GM23338 (cell line): Measurements from ENCODE around the gene LCN6.

Experiments used
- CREB1 ChIP-seq: fragments of 250-450 bp; sonication (Bioruptor Pico); IDR thresholded peaks from 2 replicates; pipeline ENCODE4 v1.5.0; 2020; ENCODE audit warnings: low read depth, mild to moderate bottlenecking, moderate library complexity
- CTCF ChIP-seq, 2 experiments: fragments of 200-600 bp in 1 of 2; sonication (generic) in 1 of 2; conservative IDR thresholded peaks; 2 replicates each; pipeline versions ENCODE4 v1.5.1 to v1.6.1; 2016 to 2017; ENCODE audit warnings: antibody characterized with exemption in 2 of 2, low read depth in 2 of 2, mild to moderate bottlenecking in 2 of 2, moderate library complexity in 1 of 2
- ETS1 ChIP-seq: IDR thresholded peaks from 2 replicates; pipeline ENCODE4 v1.6.1; 2016; ENCODE audit warnings: antibody characterized with exemption
- EZH2 ChIP-seq: fragments of 200-600 bp; sonication (generic); IDR thresholded peaks from one replicate; pipeline ENCODE4 v1.8.0; 2017; ENCODE audit warnings: antibody characterized with exemption, mild to moderate bottlenecking, low read depth; ENCODE audit not compliant: unreplicated experiment
- EZH2phosphoT487 ChIP-seq: fragments of 200-600 bp; sonication (generic); IDR thresholded peaks from one replicate; pipeline ENCODE4 v1.8.1; 2018; ENCODE audit warnings: antibody characterized with exemption; ENCODE audit not compliant: unreplicated experiment
- JUNB ChIP-seq: IDR thresholded peaks from one replicate; pipeline ENCODE4 v1.6.1; 2016; ENCODE audit warnings: antibody characterized with exemption; ENCODE audit not compliant: unreplicated experiment
- POLR2AphosphoS5 ChIP-seq: IDR thresholded peaks from 2 replicates; pipeline ENCODE4 v1.6.1; 2016; ENCODE audit warnings: antibody characterized with exemption, low read depth
- STAT1 ChIP-seq: IDR thresholded peaks from one replicate; pipeline ENCODE4 v1.6.1; 2016; ENCODE audit warnings: antibody characterized with exemption; ENCODE audit not compliant: unreplicated experiment
- ZNF114 ChIP-seq: fragments of 250-450 bp; sonication (Bioruptor Pico); IDR thresholded peaks from 2 replicates; pipeline ENCODE4 v1.5.0; 2020; ENCODE audit warnings: mild to moderate bottlenecking, moderate library complexity
- TF ChIP-seq, protein P1 (sequence below): IDR thresholded peaks from one replicate; pipeline ENCODE4 v1.6.1; 2018; ENCODE audit warnings: antibody characterized with exemption; ENCODE audit not compliant: unreplicated experiment

GRCh38 chr9:136703276-136703860, 45.0 kb downstream of the LCN6 start:
- no peak for TF ChIP-seq EZH2
- TF ChIP-seq, protein P1, sequence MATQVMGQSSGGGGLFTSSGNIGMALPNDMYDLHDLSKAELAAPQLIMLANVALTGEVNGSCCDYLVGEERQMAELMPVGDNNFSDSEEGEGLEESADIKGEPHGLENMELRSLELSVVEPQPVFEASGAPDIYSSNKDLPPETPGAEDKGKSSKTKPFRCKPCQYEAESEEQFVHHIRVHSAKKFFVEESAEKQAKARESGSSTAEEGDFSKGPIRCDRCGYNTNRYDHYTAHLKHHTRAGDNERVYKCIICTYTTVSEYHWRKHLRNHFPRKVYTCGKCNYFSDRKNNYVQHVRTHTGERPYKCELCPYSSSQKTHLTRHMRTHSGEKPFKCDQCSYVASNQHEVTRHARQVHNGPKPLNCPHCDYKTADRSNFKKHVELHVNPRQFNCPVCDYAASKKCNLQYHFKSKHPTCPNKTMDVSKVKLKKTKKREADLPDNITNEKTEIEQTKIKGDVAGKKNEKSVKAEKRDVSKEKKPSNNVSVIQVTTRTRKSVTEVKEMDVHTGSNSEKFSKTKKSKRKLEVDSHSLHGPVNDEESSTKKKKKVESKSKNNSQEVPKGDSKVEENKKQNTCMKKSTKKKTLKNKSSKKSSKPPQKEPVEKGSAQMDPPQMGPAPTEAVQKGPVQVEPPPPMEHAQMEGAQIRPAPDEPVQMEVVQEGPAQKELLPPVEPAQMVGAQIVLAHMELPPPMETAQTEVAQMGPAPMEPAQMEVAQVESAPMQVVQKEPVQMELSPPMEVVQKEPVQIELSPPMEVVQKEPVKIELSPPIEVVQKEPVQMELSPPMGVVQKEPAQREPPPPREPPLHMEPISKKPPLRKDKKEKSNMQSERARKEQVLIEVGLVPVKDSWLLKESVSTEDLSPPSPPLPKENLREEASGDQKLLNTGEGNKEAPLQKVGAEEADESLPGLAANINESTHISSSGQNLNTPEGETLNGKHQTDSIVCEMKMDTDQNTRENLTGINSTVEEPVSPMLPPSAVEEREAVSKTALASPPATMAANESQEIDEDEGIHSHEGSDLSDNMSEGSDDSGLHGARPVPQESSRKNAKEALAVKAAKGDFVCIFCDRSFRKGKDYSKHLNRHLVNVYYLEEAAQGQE: no peak
- no peak for TF ChIP-seq CTCF (conservative IDR thresholded peaks at IDR 0.05; ENCODE audit: low read depth in 2 of 2)
- TF ChIP-seq STAT1: no peak
- no peak for TF ChIP-seq ZNF114 (CRISPR knock-in tag)
- TF ChIP-seq EZH2phosphoT487: no peak
- no peak for TF ChIP-seq CREB1
- TF ChIP-seq JUNB: no peak
- no peak for TF ChIP-seq POLR2AphosphoS5
- TF ChIP-seq ETS1: no peak
